IPS DF 4.7 (cell line): Measurements from ENCODE around the gene JAKMIP1.

Experiments
- DNase-seq: peaks from one replicate; pipeline ENCODE4 v3.0.0-alpha.2; 2013; ENCODE audit warnings: low spot score; ENCODE audit errors: extremely low read depth

JAKMIP1 gene

DNA sequence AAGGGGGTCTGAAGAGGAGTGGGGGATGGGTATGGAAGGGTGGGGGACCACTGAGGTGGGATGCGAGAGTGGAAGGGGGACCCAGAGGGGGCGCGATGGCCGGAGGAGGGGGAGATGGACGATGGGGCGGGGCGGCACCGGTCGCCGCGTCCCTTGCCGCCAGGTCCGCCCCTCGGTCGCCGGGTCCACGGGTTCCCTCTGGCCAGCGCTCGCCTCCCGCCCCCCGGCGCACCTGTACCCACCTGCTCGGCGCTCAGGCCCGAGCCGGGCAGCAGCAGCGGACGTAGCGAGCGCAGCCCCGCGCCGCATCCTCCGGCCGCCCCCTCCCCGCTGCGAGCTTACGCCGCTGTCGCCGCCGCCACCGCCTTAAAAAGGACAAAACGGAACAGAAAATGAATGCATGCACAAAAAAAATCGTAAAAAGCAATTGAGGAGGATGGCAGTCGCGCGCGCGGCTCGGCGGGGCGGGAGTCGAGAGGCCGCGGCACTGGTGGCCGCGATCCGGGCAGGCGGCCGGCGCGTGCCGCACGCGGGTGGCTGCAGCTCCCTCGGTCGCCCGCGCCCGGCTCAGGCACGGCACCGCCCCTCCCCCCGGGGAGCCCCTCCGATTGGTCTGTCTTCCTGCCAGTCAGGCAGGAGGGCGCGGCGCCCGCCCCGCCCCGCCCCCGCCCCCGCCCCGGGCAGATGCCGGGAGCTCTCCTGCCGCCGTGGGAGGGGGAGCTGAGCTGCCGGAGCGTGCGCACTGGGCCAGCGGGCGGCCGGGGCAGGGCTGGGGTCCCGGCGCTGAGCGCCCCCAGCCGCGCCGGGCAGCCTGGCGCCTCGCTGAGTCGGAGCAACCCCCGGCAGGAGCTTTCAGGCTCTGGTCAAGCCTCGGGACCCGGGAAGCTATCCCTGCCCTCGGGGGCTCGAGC is at the start of gene JAKMIP1:
JAKMIP1 (minus strand) TSS at position 539 of the 911 bp plus-strand sequence. CDS start 87,699 bp downstream, outside the sequence.
- no peak for DNase-seq

DNA sequence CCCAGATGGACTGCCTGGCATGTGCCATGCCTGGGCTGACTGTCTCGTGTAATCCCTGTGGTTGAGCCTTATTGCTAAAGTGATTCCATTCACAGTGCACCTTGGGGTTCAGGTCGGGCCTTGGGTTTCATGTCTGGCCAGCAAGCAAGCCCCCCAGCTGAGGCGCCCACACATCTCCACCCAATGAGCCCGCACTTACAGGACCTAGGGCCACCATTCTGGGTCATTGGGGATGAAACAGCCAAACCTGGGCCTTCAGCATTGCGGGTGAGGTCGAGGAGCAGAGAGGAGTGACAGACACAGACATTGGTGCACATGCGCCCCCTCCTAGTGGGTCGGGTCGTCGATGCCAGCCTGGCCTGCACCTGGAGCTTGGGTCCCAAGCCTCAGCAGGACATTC is 48.0 kb upstream of the JAKMIP1 start:
- DNase-seq = no peak

DNA sequence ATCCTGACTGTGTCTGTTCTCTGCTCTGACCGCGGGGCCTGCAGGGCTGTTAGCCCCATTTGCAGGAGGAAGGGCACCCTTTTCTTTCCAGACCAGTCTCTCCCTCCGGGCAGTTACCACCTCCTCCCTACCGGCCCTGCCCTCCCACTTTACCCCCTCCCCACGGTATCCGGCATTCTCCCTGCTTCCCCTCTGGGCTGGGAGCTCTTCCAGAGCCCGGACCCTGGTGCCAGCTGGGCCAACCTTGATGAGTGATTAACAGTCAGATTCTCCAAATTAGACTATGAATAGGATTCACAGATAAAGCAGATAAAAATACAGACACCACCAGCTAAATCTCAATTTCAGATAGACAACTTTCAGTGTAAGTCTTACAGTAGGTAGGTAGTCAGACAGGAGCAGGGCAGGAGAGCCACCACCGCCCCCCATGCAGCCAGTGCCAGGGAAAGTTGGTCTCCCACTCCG is 45.9 kb upstream of the JAKMIP1 start:
- no peak for DNase-seq

DNA sequence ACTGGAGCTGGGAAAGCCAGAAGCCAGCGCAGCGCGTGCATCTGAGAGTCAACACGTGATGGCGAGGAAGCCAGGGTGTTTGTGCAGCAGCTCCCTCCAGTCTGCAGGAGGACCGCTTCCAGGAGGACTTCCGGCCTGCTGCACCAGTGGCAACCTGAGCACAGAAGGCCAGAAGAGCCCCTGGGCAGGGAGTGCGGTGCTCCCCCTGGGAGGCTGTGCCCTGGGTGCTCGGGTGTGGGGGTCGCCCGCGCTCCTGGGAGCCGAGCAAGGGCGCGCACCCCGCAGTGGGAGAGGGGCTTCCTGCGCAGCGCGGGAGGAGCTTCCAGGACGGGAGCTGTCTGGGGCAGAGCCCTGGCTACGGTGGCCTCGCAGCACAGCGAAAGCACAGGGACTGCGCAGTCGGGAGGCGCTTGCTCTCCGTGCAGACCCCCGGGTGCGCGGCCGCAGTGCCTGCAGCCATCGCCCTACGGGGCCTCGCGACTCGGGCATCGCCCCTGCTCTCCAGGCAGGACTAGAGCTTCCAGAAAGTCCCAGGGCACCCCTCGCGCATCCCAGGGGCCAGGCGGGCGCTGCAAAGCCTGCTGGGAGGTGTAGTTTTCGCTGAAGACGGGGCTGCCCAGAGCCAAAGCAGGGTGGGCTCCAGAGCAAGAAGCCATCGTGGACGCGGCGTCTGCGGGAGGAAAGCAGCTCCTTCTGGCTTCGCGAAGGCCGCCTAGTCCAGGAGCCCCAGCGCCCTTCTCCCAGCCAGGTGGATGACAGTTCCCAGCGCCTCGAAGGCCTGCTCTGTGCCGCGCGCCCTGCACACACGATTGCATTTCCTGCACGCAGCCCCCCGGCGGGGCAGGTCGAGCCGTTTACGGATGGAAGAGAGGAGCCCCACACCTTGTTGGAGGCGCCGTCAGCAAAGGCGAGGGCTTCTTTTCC is 45.2 kb upstream of the JAKMIP1 start:
- DNase-seq = no peak

DNA sequence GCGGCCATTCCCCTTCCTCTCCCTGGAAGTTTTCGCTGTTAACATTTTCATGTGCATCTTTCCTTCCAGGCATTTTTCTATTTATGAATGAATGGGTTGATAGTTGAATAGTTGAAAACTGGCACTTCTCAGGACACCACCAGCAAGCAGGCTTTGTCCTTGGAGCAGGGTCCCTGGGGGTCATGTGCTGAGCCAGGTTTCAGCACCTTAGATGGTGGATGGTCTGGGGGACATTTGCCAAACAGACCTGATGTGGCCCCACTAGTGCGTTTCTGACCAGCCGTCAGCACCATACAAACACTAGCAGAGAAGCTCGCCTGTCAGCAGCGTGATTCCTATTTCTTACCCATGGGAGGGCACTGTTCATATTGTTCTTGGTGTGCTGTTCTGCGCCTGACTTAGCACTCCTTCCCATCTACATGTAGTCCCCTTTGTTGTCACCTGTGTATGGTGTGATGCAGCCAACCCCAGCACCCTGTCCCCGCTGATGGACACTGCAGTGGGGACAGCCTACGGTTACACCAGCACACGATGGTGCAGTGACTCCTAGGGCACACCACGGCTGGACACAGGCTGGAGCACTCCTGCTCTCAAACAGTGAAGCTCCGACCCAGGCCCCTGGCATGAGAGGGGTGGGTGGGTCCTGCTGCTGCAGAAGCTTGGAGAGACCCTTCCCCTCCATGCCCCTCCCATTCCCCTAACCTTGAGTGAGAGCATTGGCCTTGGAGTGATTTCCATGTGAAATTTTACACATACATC is 42.1 kb upstream of the JAKMIP1 start:
- no peak for DNase-seq

DNA sequence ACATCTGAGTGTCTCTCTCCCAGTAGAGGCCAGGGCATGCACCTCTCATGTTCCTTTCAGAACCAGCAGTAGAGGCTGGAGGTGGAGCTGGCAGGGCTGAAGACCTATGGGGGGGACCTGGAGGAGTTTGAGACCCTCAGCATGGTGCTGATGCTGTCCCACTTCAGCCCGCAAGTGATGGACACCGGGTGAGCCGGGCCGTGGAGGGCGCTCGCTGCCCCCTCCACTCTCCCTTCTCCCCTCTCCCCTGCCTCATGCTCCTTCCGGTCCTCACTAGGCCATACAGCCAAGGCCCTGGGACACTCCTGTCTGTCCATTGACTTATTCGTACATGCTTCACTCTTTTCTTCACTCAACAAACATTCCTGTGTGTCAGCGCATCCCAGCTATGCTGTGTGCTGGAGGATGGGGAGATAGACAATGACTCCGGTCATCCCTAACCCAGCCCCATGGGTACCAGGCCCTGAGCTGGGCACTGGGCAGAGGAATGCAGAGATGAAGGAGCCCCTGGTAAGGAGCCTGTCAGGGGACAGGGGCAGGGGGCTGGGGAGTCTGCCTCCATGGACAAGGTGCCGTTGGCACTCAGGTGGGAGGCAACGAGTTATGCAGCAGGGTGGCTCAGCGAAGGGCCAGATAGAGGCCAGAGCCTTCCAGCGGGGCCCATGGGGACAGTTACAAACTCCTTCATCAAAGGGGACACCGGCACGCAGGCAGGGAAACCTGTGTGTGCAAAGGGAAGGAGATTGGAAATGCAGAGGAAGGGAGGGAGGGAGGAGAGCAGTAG is 40.9 kb upstream of the JAKMIP1 start:
- no peak for DNase-seq

DNA sequence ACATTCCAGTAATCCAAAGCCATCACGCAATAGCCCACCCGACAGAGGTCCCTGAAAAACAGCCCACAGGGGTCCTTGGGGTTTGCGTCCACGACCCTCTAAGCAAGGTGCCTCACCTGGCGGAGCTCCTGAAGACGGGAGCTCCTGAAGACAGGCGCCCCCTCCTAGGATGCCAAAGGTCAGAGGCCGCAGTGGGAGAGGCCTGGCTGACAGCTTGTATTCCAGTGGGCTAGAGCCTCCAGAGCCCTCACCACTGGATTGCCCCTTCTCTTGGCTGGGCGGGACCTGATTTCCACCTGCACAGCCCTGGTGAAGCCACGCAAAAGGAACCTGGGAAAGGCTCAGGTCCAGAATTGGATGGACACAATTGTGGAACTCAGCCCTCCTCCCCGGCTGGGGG is 39.6 kb upstream of the JAKMIP1 start:
- no peak for DNase-seq

DNA sequence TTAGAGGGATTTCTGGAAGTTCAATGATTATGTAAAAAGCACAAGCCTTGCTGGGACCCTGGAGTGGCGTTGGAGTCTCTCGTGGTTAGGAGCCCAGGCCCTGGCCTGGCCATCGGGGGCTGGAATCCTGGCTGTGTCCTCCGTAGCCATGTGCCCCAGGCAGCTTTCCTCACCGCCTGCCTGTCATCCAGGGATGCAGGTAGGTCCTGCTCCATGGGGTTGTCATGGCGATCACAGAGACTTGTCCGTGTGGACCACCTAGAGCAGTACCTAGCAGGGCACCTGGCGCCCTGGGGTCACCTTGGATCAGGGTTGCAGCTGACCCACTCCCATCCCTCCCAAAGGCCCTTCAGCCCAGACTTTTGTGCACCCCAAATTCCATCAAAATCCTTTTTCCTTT is 39.1 kb upstream of the JAKMIP1 start:
- no peak for DNase-seq

DNA sequence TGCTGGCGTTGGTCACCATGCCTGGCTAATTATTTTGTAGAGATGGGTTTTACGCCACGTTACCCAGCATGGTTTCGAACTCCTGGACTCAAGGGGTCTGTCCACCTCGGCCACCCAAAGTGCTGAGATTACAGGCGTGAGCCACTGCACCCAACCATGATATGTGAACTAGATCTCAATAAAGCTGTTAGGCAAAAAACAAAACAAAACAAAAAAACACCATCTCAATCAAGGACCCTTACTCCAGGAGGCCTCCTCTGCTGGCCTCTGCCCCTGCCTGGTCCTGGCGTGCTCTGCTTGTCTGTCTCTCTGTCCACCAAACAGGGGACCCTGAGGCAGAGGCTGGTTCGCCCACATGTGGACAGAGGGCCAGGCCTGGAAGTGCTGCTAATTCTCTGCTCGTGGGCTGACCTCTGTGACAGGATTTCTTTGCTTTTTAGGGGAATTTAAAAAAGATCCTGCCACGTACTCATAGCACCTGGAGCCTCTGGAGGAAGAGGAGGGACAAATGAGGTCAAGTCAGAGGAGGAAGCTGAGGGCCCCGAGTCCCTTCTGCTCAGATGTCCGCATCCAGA is 36.6 kb upstream of the JAKMIP1 start:
- no peak for DNase-seq

DNA sequence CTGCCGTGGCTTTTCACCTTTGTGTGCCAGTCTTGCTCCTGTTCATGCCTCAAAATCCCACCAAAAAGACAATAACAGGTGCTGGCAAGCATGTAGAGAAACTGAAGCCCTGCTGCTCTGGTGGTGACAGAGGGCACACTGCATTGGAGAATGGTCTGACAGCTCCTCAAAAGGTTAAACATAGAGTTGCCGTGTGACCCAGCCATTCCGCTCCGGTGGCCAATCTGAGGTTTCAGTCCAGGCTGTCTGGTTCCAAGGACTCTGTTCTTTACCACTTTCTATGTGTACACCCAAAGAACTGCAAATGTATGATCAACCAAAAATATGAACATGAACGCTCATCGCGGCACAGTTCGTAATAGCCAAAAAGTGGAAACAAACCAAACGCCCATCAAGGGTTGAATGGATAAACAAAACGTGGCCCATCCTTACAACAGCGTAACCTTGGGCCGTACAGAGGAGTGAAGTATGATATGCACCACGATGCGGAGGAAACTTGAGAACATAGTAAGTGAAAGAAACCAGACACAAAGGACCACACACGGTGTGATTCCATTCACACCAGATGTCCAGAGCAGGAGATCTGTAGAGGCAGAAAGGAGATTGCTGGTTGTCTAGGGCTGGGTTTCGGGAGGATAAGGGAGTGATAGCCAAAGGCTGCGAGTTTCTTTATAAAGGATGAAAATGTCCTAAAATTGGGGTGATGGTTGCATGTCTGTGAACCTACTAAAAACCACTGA is 35.7 kb upstream of the JAKMIP1 start:
- no peak for DNase-seq

DNA sequence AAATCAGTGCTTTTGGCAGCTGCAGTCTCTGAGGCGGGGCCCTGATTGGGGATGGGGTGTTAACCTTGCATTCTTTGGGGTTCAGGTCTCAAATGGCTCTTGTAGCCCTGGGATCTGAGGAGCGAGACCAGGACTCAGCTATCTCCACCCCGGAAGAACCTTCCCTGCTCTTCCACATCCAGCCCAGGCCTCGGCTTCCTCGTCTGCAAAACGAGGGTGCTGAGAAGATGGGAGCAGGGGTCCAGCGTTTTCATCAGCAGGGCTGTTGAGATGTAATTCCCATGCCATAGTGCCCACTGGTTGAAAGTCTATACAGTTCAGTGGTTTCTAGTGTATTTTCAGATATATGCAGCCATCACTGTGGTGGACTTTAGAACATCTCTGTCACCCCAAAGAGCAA is 34.7 kb upstream of the JAKMIP1 start:
- no peak for DNase-seq

DNA sequence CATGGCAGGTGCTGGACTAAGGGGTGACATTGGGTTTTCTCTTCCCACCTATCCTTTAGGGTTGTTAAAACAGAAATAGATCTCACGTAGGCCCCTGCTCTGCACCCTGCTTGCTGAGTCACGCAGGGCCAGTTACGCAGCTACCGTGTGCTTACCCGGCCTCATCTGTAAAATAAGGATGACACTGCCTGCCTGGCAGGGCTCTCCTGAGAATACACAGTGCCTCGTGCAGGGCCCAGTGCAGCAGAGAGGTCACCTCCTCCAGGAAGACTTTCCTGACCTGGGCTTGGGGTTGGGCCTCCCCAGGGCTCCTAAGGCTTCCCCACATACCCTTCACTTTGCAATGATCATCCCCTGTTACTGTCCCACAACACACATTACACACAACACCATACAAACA is 33.6 kb upstream of the JAKMIP1 start:
- no peak for DNase-seq

DNA sequence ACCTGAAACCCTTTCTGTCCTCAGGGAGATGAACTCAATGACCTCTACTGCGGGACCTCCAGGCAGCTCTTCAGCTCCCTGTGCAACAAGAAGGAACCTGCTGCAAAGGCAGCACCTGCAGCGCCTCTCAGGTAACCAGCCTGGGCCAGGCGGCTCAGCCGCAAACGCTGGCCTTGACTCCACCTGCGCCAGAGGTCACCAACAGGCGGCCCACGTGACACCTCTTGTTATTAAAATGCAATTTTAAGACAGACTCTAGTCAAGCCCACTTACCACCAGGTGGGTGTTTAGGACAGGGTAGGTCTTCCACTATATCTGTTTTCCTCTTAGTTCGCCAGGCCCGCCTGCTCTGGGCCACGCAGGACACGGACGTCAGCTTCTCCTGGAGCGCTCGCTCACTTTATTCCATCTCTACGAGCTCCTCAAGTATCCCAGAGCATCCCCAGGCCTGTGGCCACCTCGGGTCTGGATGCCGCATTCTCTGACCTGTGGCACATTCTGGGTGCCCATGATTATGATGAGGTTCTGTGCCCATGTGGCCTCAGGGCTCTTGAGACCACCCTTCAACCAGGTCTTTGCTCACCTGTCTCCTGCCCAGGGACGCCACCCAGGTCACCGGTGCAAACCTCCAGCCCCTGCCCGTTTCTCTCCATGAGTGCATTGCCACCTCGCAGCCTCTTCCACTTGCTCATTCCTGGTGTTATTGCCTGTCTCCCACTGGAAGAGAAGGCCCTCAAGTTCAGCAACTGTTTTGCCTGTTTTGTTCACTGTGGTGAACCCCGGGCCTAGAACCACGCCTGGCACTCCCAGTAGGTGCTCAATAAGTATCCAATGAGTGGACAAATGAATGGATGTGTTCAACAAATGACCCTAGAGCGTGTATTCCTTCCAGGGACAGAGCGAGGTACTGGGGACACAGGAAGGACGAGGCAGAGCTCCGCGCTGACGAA is 32.8 kb upstream of the JAKMIP1 start:
- no peak for DNase-seq

DNA sequence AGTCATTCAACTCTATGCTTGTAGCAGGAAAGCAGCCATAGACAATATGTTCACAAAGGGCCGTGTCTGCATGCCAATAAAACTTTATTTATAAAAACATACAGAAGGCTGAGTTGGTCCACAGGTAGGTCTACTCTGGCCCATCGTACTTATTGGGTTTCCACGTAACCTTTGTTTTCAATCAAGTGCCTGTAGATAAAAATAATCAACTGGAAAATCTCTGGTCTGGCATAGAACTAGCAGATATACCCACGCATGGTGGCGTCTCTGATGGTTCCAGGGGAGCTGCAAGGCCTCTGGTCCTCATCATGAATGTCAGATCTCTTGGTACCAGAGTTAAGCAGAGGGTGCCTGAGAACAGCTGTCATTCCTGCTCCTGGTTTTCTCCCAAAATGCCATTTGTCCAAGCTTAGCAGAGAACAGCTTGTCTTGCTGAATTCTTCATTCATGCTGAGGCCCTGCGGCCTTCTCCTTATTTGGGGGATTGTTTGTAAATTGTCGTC is 31.4 kb upstream of the JAKMIP1 start:
- no peak for DNase-seq

DNA sequence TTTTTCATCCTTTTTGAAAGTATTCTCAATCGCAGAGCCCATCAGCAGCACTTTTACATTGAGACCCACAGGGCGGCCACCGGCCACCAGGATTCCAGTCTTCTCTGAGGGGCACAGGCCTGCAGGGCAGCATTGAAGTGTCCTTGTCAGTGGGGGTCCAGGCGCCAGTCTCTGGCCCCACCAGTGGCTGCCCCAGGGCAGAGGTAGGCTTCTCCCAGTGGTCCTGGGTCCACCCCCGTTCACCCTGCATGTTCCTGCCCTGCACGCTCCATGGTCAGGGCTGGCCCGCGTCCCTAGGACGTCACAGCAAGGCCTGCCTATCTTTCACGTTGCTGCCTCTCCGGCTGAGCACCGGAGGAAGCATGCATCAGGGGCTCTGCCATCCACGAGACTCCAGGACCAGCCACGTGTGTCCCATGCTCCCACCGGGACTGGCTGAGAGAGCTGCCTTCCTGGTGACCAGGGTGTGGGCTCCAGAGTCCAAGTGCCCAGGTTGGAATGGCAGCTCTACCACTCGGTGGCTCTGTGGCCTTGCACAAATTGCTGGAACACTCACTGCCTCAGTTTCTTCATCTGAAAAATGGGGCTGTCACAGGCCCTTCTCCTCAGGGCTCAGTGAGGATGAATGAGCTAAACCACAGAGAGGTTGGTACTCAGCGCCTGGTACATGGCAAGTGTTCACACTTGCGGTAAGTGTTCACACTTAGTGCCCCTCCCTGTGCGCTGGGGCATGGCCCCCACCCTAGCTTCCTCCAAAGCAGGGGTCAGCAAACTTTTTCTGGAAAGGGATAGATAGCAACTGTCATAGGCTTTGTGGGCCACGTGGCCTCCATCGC is 30.7 kb upstream of the JAKMIP1 start:
- DNase-seq = no peak

DNA sequence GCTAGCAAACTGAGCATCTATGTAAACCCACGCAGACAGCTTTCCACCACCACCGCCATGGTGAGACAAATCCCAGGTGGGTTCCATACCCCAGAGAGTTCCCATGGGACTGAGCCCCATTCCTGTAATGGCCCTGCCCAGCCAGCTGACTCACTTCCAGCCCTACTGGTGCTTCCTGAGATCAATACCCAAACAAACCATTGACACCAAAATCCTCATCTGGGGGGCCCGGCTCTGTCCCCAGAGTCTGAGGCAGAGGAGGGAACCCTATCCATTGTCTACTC is 30.1 kb upstream of the JAKMIP1 start:
- no peak for DNase-seq

DNA sequence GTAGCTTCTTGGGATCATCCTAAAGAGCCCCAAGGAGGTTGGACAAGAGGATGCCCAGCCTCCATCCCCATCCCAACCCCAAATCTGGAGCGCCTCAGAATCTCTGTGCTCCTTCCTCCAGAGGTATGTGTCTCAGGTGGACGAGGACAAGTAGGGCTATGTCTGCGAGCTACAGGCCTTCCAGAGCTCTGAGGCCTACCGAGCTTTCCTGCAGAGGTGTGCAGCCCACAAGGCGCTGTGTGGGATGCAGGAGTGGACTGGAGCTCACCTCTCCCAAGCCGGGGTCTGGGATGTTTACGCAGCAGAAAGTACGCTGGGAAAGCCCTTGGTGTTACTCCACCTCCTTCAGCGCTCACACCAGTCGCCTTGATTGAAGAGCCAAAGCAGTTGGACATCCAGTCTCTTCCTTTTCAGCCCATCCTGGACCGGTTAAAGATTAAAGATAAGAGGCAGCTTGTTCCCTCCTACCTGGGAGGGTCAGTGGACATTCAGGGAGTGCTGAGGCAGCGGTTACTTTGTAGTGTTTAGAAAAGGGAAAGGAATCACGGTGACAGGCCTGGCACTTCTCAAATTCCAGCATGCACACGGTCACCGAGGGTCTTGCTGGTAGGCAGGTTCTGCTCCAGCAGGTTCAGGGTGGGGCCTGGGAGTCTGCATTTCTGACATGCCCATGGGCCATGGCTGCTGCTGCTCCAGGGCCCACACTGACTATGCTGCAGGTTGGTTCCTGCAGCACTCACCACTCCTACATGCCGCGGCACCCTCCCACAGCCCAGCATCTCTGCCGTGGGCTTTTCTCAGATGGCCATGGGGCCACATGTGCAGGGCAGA is 29.5 kb upstream of the JAKMIP1 start:
- DNase-seq = no peak
